ENCODE results near the gene GRM3.

DNA sequence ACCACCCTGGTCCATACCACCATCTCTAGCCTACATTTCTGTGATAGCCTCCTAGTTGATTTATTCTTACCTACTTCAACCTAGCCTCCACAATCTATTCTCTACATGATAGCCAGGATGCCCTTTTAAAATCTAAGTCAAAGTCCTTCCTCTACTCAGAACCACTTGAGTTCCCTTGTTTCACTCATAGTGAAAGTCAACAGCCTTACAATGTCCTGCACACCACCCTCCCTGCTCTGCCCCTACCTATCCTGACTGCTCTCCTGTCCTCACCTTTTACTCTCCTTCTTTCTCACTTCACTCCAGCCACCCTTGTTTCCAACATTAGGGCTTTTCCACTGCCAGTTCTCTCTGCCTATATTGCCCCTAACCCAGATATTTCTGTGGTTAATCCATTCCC lies 146.7 kb downstream of the GRM3 start:
- TF ChIP-seq, protein P1, sequence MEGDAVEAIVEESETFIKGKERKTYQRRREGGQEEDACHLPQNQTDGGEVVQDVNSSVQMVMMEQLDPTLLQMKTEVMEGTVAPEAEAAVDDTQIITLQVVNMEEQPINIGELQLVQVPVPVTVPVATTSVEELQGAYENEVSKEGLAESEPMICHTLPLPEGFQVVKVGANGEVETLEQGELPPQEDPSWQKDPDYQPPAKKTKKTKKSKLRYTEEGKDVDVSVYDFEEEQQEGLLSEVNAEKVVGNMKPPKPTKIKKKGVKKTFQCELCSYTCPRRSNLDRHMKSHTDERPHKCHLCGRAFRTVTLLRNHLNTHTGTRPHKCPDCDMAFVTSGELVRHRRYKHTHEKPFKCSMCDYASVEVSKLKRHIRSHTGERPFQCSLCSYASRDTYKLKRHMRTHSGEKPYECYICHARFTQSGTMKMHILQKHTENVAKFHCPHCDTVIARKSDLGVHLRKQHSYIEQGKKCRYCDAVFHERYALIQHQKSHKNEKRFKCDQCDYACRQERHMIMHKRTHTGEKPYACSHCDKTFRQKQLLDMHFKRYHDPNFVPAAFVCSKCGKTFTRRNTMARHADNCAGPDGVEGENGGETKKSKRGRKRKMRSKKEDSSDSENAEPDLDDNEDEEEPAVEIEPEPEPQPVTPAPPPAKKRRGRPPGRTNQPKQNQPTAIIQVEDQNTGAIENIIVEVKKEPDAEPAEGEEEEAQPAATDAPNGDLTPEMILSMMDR (IDR thresholded peaks at IDR 0.05) = no peak
- TF ChIP-seq, protein P2, sequence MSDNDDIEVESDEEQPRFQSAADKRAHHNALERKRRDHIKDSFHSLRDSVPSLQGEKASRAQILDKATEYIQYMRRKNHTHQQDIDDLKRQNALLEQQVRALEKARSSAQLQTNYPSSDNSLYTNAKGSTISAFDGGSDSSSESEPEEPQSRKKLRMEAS (IDR thresholded peaks at IDR 0.05; ENCODE audit: low read depth) = no peak
- TF ChIP-seq TCF12 (IDR thresholded peaks at IDR 0.05) = no peak
- TF ChIP-seq, protein P3, sequence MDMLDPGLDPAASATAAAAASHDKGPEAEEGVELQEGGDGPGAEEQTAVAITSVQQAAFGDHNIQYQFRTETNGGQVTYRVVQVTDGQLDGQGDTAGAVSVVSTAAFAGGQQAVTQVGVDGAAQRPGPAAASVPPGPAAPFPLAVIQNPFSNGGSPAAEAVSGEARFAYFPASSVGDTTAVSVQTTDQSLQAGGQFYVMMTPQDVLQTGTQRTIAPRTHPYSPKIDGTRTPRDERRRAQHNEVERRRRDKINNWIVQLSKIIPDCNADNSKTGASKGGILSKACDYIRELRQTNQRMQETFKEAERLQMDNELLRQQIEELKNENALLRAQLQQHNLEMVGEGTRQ (IDR thresholded peaks at IDR 0.05; ENCODE audit: borderline replicate concordance, low read depth, low read length) = no peak
- no peak for TF ChIP-seq TAF1 (IDR thresholded peaks at IDR 0.05; ENCODE audit: borderline replicate concordance, low read depth, low read length)
- TF ChIP-seq, protein P4, sequence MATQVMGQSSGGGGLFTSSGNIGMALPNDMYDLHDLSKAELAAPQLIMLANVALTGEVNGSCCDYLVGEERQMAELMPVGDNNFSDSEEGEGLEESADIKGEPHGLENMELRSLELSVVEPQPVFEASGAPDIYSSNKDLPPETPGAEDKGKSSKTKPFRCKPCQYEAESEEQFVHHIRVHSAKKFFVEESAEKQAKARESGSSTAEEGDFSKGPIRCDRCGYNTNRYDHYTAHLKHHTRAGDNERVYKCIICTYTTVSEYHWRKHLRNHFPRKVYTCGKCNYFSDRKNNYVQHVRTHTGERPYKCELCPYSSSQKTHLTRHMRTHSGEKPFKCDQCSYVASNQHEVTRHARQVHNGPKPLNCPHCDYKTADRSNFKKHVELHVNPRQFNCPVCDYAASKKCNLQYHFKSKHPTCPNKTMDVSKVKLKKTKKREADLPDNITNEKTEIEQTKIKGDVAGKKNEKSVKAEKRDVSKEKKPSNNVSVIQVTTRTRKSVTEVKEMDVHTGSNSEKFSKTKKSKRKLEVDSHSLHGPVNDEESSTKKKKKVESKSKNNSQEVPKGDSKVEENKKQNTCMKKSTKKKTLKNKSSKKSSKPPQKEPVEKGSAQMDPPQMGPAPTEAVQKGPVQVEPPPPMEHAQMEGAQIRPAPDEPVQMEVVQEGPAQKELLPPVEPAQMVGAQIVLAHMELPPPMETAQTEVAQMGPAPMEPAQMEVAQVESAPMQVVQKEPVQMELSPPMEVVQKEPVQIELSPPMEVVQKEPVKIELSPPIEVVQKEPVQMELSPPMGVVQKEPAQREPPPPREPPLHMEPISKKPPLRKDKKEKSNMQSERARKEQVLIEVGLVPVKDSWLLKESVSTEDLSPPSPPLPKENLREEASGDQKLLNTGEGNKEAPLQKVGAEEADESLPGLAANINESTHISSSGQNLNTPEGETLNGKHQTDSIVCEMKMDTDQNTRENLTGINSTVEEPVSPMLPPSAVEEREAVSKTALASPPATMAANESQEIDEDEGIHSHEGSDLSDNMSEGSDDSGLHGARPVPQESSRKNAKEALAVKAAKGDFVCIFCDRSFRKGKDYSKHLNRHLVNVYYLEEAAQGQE (IDR thresholded peaks at IDR 0.05; ENCODE audit: low read depth, low read length) = no peak
- no peak for TF ChIP-seq POLR2AphosphoS5 (IDR thresholded peaks at IDR 0.05; ENCODE audit: low read depth, low read length)
- no peak for TF ChIP-seq RFX5 (IDR thresholded peaks at IDR 0.05; ENCODE audit: low read length)
- no peak for TF ChIP-seq NFIC (IDR thresholded peaks at IDR 0.05; ENCODE audit: borderline replicate concordance)
- TF ChIP-seq, protein P5, sequence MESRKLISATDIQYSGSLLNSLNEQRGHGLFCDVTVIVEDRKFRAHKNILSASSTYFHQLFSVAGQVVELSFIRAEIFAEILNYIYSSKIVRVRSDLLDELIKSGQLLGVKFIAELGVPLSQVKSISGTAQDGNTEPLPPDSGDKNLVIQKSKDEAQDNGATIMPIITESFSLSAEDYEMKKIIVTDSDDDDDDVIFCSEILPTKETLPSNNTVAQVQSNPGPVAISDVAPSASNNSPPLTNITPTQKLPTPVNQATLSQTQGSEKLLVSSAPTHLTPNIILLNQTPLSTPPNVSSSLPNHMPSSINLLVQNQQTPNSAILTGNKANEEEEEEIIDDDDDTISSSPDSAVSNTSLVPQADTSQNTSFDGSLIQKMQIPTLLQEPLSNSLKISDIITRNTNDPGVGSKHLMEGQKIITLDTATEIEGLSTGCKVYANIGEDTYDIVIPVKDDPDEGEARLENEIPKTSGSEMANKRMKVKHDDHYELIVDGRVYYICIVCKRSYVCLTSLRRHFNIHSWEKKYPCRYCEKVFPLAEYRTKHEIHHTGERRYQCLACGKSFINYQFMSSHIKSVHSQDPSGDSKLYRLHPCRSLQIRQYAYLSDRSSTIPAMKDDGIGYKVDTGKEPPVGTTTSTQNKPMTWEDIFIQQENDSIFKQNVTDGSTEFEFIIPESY (IDR thresholded peaks at IDR 0.05; ENCODE audit: borderline replicate concordance, low read depth) = no peak
- TF ChIP-seq FOXJ3 (CRISPR knock-in tag; IDR thresholded peaks at IDR 0.05) = no peak
- no peak for TF ChIP-seq EP300 (IDR thresholded peaks at IDR 0.05; ENCODE audit: borderline replicate concordance in 1 of 2, low read depth in 1 of 2, low read length in 1 of 2)
- no peak for TF ChIP-seq RXRA (IDR thresholded peaks at IDR 0.05; ENCODE audit: borderline replicate concordance, low read depth)

All from SK-N-SH (cell line).